ENCODE data around the gene STK25.

DNA sequence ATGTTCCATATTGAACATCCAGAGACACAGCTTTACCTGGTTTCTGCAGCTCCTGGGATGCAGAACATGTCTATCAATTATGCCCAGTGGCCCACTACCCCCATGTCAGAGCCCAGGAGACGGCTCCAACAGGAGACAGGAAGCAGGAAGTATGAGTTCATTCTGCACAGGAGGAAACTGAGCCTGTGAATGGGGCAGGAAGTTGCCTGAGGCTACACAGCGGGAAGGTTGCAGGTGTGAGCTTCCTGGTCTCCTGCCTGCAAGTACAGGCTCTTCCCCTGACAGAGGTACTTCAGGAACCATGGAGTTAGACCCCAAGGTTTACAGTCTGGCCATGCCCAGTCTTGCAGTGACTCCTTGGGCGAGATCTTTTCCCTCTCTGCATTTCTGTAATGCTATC is 47.3 kb upstream of the STK25 start:
- TF ChIP-seq, protein P1, sequence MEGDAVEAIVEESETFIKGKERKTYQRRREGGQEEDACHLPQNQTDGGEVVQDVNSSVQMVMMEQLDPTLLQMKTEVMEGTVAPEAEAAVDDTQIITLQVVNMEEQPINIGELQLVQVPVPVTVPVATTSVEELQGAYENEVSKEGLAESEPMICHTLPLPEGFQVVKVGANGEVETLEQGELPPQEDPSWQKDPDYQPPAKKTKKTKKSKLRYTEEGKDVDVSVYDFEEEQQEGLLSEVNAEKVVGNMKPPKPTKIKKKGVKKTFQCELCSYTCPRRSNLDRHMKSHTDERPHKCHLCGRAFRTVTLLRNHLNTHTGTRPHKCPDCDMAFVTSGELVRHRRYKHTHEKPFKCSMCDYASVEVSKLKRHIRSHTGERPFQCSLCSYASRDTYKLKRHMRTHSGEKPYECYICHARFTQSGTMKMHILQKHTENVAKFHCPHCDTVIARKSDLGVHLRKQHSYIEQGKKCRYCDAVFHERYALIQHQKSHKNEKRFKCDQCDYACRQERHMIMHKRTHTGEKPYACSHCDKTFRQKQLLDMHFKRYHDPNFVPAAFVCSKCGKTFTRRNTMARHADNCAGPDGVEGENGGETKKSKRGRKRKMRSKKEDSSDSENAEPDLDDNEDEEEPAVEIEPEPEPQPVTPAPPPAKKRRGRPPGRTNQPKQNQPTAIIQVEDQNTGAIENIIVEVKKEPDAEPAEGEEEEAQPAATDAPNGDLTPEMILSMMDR (IDR thresholded peaks at IDR 0.05; ENCODE audit: low read depth, low read length): no peak
- no peak for TF ChIP-seq POLR2A (IDR thresholded peaks at IDR 0.05; ENCODE audit: extremely low read depth, insufficient read length)

All from NB4 (cell line).